PFSK-1 (cell line): Measurements from ENCODE around the gene VPS26B.

Experiments used
- FOXP2 ChIP-seq: optimal IDR thresholded peaks from 2 replicates; pipeline ENCODE3; 2011; ENCODE audit warnings: borderline replicate concordance, control low read depth, inconsistent platforms; ENCODE audit not compliant: insufficient read depth; ENCODE audit errors: extremely low read length, extremely low read depth
- POLR2AphosphoS5 ChIP-seq: IDR thresholded peaks from 2 replicates; pipeline ENCODE4 v1.6.1; 2012; ENCODE audit warnings: low read depth, mild to moderate bottlenecking, control low read depth, low read length, moderate library complexity
- SIN3A ChIP-seq: IDR thresholded peaks from 2 replicates; pipeline ENCODE4 v1.6.1; 2012; ENCODE audit warnings: mild to moderate bottlenecking, low read length, moderate library complexity, borderline replicate concordance; ENCODE audit not compliant: insufficient read depth
- TAF1 ChIP-seq: IDR thresholded peaks from 2 replicates; pipeline ENCODE4 v1.6.1; 2012; ENCODE audit warnings: low read length, control low read depth, borderline replicate concordance; ENCODE audit not compliant: insufficient read depth
- TF ChIP-seq, protein P1 (sequence below), 2 experiments: IDR thresholded peaks; 2 replicates each; pipeline versions ENCODE4 v1.6.1 to v1.8.0; 2011 to 2012; ENCODE audit warnings: low read depth in 2 of 2, low read length in 2 of 2, control low read depth in 1 of 2, inconsistent platforms in 1 of 2, mild to moderate bottlenecking in 1 of 2, moderate library complexity in 1 of 2; ENCODE audit not compliant: insufficient read depth in 1 of 2

VPS26B gene

GRCh38 chr11:134253188-134253993 is 28.9 kb downstream of the VPS26B start, which contains the start of the genes ACAD8 and THYN1:
Gene ACAD8, plus strand, starts transcription at chr11:134253568. Its CDS starts 33 bp downstream, at chr11:134253601.
Gene THYN1, minus strand, starts transcription at chr11:134253352. Its CDS starts 470 bp downstream, at chr11:134252882.
- no peak for TF ChIP-seq SIN3A
- TF ChIP-seq POLR2AphosphoS5: peak; percentile 94
- TF ChIP-seq, protein P1, sequence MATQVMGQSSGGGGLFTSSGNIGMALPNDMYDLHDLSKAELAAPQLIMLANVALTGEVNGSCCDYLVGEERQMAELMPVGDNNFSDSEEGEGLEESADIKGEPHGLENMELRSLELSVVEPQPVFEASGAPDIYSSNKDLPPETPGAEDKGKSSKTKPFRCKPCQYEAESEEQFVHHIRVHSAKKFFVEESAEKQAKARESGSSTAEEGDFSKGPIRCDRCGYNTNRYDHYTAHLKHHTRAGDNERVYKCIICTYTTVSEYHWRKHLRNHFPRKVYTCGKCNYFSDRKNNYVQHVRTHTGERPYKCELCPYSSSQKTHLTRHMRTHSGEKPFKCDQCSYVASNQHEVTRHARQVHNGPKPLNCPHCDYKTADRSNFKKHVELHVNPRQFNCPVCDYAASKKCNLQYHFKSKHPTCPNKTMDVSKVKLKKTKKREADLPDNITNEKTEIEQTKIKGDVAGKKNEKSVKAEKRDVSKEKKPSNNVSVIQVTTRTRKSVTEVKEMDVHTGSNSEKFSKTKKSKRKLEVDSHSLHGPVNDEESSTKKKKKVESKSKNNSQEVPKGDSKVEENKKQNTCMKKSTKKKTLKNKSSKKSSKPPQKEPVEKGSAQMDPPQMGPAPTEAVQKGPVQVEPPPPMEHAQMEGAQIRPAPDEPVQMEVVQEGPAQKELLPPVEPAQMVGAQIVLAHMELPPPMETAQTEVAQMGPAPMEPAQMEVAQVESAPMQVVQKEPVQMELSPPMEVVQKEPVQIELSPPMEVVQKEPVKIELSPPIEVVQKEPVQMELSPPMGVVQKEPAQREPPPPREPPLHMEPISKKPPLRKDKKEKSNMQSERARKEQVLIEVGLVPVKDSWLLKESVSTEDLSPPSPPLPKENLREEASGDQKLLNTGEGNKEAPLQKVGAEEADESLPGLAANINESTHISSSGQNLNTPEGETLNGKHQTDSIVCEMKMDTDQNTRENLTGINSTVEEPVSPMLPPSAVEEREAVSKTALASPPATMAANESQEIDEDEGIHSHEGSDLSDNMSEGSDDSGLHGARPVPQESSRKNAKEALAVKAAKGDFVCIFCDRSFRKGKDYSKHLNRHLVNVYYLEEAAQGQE (IDR thresholded peaks at IDR 0.05; ENCODE audit: insufficient read depth in 1 of 2, low read depth in 2 of 2, low read length in 2 of 2): no peak
- peak; percentile 72; the same call in 1 of the 2 replicates for TF ChIP-seq TAF1
- peak; percentile 80 for TF ChIP-seq FOXP2

GRCh38 chr11:134254433-134255183 is 30.1 kb downstream of the VPS26B start:
- TF ChIP-seq FOXP2 (no peak), TAF1 (no peak), POLR2AphosphoS5 (no peak), SIN3A (no peak)
- TF ChIP-seq, protein P1 (IDR thresholded peaks at IDR 0.05; ENCODE audit: insufficient read depth in 1 of 2, low read depth in 2 of 2, low read length in 2 of 2): no peak

GRCh38 chr11:134257101-134257500 is 32.6 kb downstream of the VPS26B start:
- TF ChIP-seq, protein P1 (IDR thresholded peaks at IDR 0.05; ENCODE audit: insufficient read depth in 1 of 2, low read depth in 2 of 2, low read length in 2 of 2): no peak
- TF ChIP-seq TAF1 (no peak), FOXP2 (no peak), SIN3A (no peak)

DNA sequence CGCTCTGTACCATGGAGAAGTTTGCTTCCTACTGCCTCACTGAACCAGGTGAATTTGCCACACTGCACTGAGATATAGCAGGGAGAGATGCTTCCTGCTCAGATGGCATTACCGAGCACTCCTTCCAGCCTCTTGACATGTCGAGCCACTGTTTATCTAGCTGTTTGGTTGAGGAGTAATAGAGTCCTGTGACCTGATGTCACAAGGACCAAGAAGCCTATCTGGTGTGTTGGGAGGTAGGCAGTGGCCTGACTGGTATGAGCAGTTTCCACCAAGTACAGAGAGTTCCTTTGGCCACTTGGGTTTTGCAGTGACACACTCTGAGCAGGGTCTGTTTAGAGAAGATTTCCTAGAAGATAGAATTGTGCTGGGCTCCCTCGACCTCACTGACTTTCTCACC is 34.1 kb downstream of the VPS26B start:
- TF ChIP-seq FOXP2: no peak
- TF ChIP-seq TAF1: no peak
- TF ChIP-seq, protein P1 (IDR thresholded peaks at IDR 0.05; ENCODE audit: insufficient read depth in 1 of 2, low read depth in 2 of 2, low read length in 2 of 2): no peak
- TF ChIP-seq SIN3A: no peak
- TF ChIP-seq POLR2AphosphoS5: no peak
